Mesenchymal stem cell (in vitro differentiated cells and primary cell): Measurements from ENCODE around the gene VAPB.

ENCODE experiments used
- DNase-seq: peaks from one replicate; pipeline ENCODE4 v3.0.0-alpha.2; 2013
- H2AFZ ChIP-seq: one replicate; pipeline ENCODE4 v1.6.1; 2013; ENCODE audit warnings: low read depth, mild to moderate bottlenecking, control low read depth, inconsistent platforms, low read length, moderate library complexity
- H2AK5ac ChIP-seq: 2 replicates; pipeline ENCODE4 v1.6.1; 2013; ENCODE audit warnings: low read length, moderate library complexity, mild to moderate bottlenecking, inconsistent platforms; ENCODE audit not compliant: severe bottlenecking
- H2BK120ac ChIP-seq: one replicate; pipeline ENCODE4 v1.6.1; 2013; ENCODE audit warnings: low read depth, mild to moderate bottlenecking, inconsistent platforms, low read length, moderate library complexity
- H2BK12ac ChIP-seq, 2 experiments: one replicate each; pipeline ENCODE4 v1.6.1; 2013; ENCODE audit warnings: inconsistent platforms in 2 of 2, low read length in 2 of 2, mild to moderate bottlenecking in 2 of 2, moderate library complexity in 2 of 2, control low read depth in 1 of 2
- H2BK15ac ChIP-seq: one replicate; pipeline ENCODE4 v1.6.1; 2013; ENCODE audit warnings: mild to moderate bottlenecking, low read depth, inconsistent platforms; ENCODE audit not compliant: poor library complexity, severe bottlenecking
- H2BK5ac ChIP-seq: 2 replicates; pipeline ENCODE4 v1.6.1; 2013; ENCODE audit warnings: low read depth, mild to moderate bottlenecking, low read length, control low read depth, inconsistent platforms; ENCODE audit not compliant: poor library complexity, severe bottlenecking
- H3K14ac ChIP-seq, 2 experiments: one replicate each; pipeline ENCODE4 v1.6.1; 2013; ENCODE audit warnings: inconsistent platforms in 2 of 2, low read length in 2 of 2, control low read depth in 1 of 2, mild to moderate bottlenecking in 1 of 2, moderate library complexity in 1 of 2
- H3K18ac ChIP-seq, 2 experiments: one replicate each; pipeline ENCODE4 v1.6.1; 2013; ENCODE audit warnings: inconsistent platforms in 2 of 2, low read length in 2 of 2, control low read depth in 1 of 2, low read depth in 1 of 2, mild to moderate bottlenecking in 1 of 2
- H3K23ac ChIP-seq, 2 experiments: one replicate each; pipeline ENCODE4 v1.6.1; 2013; ENCODE audit warnings: inconsistent platforms in 2 of 2, low read length in 2 of 2, mild to moderate bottlenecking in 2 of 2, moderate library complexity in 2 of 2, control low read depth in 1 of 2
- H3K27ac ChIP-seq: 2 replicates; pipeline ENCODE4 v1.5.1; 2013; ENCODE audit warnings: mild to moderate bottlenecking, moderate library complexity, low read length, control low read depth, inconsistent platforms; ENCODE audit not compliant: poor library complexity, severe bottlenecking
- H3K27me3 ChIP-seq, 2 experiments: 2 replicates each; pipeline versions ENCODE4 v1.6.1 to v1.7.0; 2013; ENCODE audit warnings: low read length in 2 of 2, mild to moderate bottlenecking in 2 of 2, moderate library complexity in 2 of 2, control low read depth in 1 of 2, inconsistent platforms in 1 of 2; ENCODE audit not compliant: control insufficient read depth in 1 of 2, insufficient read depth in 1 of 2
- H3K36me3 ChIP-seq, 2 experiments: 2 replicates each; pipeline versions ENCODE4 v1.6.1 to v1.7.0; 2013; ENCODE audit warnings: low read length in 2 of 2, control low read depth in 1 of 2, inconsistent platforms in 1 of 2, low read depth in 1 of 2, mild to moderate bottlenecking in 1 of 2; ENCODE audit not compliant: insufficient read depth in 2 of 2, control insufficient read depth in 1 of 2
- H3K4ac ChIP-seq, 2 experiments: one replicate each; pipeline ENCODE4 v1.6.1; 2013; ENCODE audit warnings: inconsistent platforms in 2 of 2, low read length in 2 of 2, mild to moderate bottlenecking in 2 of 2, moderate library complexity in 2 of 2, control low read depth in 1 of 2, low read depth in 1 of 2
- H3K4me1 ChIP-seq: 2 replicates; pipeline ENCODE4 v1.6.1; 2013; ENCODE audit warnings: low read depth, low read length, control low read depth; ENCODE audit not compliant: control insufficient read depth, insufficient read depth
- H3K4me2 ChIP-seq: 2 replicates; pipeline ENCODE4 v1.6.1; 2013; ENCODE audit warnings: low read length, mild to moderate bottlenecking, inconsistent platforms; ENCODE audit not compliant: poor library complexity, severe bottlenecking
- H3K4me3 ChIP-seq, 2 experiments: 2 replicates each; pipeline versions ENCODE4 v1.5.1 to v1.7.0; 2013; ENCODE audit warnings: low read length in 2 of 2, mild to moderate bottlenecking in 2 of 2, control low read depth in 1 of 2, low read depth in 1 of 2; ENCODE audit not compliant: insufficient read depth in 1 of 2
- H3K79me1 ChIP-seq: replicated peaks from 2 replicates; pipeline ENCODE4 v1.6.1; 2013; ENCODE audit warnings: mild to moderate bottlenecking, control low read depth, low read length, inconsistent platforms; ENCODE audit not compliant: poor library complexity, severe bottlenecking
- H3K9ac ChIP-seq: 2 replicates; pipeline ENCODE4 v1.7.0; 2013; ENCODE audit warnings: mild to moderate bottlenecking, low read length, moderate library complexity
- H3K9me3 ChIP-seq: 2 replicates; pipeline ENCODE4 v1.7.0; 2013; ENCODE audit warnings: mild to moderate bottlenecking, low read length; ENCODE audit not compliant: control insufficient read depth
- H4K8ac ChIP-seq: one replicate; pipeline ENCODE4 v1.6.1; 2013; ENCODE audit warnings: inconsistent platforms, mild to moderate bottlenecking, low read length, moderate library complexity
- H4K91ac ChIP-seq: one replicate; pipeline ENCODE4 v1.6.1; 2013; ENCODE audit warnings: mild to moderate bottlenecking, low read length, inconsistent platforms
- WGBS: methylation state at CpG from one replicate; pipeline ENCODE4 v1.1.7; 2013; ENCODE audit warnings: mixed read lengths; 5-methylcytosine and 5-hydroxymethylcytosine counted together

The VAPB gene

GRCh38 chr20:58377766-58378401, 11.1 kb upstream of the VAPB start:
- Histone ChIP-seq H3K79me1 (no peaks in the 10 kb centered on the region), H3K27ac (no peak overlapping the region)
- WGBS, result 91% methylated on average over 7 of the region's 7 CpGs

GRCh38 chr20:58378704-58379103, 10.3 kb upstream of the VAPB start:
- Histone ChIP-seq H3K4me1 (no peaks in the 10 kb centered on the region), H4K8ac (no peak overlapping the region), H2AK5ac (no peak overlapping the region), H2BK5ac (no peak overlapping the region), H3K4me2 (no peak overlapping the region), H3K9ac (no peak overlapping the region), H4K91ac (no peak overlapping the region), H2BK12ac (no peak overlapping the region), H2BK120ac (no peak overlapping the region), H3K79me1 (no peaks in the 10 kb centered on the region), H3K18ac (no peak overlapping the region), H3K27me3 (peaks cover 0 to 8% of the 10 kb centered on the region in 2 experiments), H3K36me3 (no peaks in the 10 kb centered on the region), H3K4ac (no peak overlapping the region), H3K23ac (no peak overlapping the region), H2BK15ac (no peak overlapping the region), H2AFZ (no peak overlapping the region), H3K14ac (no peak overlapping the region), H3K27ac (no peak overlapping the region), H3K9me3 (peaks cover 7% of the 10 kb centered on the region), H3K4me3 (no peak overlapping the region)
- no peak for DNase-seq
- WGBS, result no CpG with 5 or more reads among the region's 3 CpGs

More at GRCh38 chr20:58377766-58378401, 11.1 kb upstream of the VAPB start:
- no peak overlapping the region for H2BK15ac ChIP-seq
- no peak overlapping the region for H4K91ac ChIP-seq
- H3K9ac ChIP-seq, result no peak overlapping the region
- H3K18ac ChIP-seq, result no peak overlapping the region
- H3K4me3 ChIP-seq, result no peak overlapping the region
- peaks cover under 1% of the 10 kb centered on the region for H3K4me1 ChIP-seq
- H3K9me3 ChIP-seq, result peaks cover 7% of the 10 kb centered on the region
- no peak overlapping the region for H3K23ac ChIP-seq
- no peak overlapping the region for H3K4ac ChIP-seq
- no peak overlapping the region for H3K4me2 ChIP-seq
- H4K8ac ChIP-seq, result no peak overlapping the region
- H3K36me3 ChIP-seq, result no peaks in the 10 kb centered on the region
- H2BK120ac ChIP-seq, result no peak overlapping the region
- H2BK5ac ChIP-seq, result no peak overlapping the region
- no peak overlapping the region for H2AFZ ChIP-seq
- no peak overlapping the region for H3K14ac ChIP-seq
- no peak overlapping the region for H2BK12ac ChIP-seq
- no peak for DNase-seq
- no peak overlapping the region for H2AK5ac ChIP-seq
- peaks cover 0 to 8% of the 10 kb centered on the region in 2 experiments for H3K27me3 ChIP-seq

DNA sequence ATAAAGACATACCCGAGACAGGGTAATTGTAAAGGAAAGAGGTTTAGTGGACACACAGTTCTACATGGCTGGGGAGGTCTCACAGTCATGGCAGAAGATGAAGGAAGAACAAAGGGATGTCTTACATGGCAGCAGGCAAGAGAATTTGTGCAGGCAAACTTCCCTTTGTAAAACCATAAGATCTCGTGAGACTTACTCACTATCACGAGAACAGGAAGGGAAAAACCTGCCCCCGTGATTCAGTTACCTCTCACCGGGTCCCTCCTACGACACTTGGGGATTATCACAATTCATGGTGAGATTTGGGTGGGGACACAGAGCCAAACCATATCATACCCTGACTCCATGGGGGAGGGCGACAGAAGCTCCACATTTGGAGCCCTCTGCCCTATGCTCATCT, 7.4 kb upstream of the VAPB start:
- no peak overlapping the region for H2BK15ac ChIP-seq
- no peak overlapping the region for H2AFZ ChIP-seq
- H4K8ac ChIP-seq, result no peak overlapping the region
- no peak overlapping the region for H3K4ac ChIP-seq
- H2AK5ac ChIP-seq, result no peak overlapping the region
- no peak overlapping the region for H3K23ac ChIP-seq
- no peaks in the 10 kb centered on the region for H3K79me1 ChIP-seq
- no peaks in the 10 kb centered on the region for H3K4me1 ChIP-seq
- H3K27me3 ChIP-seq, result peaks cover 0 to 8% of the 10 kb centered on the region in 2 experiments
- no peak overlapping the region for H3K27ac ChIP-seq
- peaks cover 7% of the 10 kb centered on the region for H3K9me3 ChIP-seq
- H3K4me2 ChIP-seq, result no peak overlapping the region
- no peak overlapping the region for H2BK120ac ChIP-seq
- H3K4me3 ChIP-seq, result no peak overlapping the region
- H3K14ac ChIP-seq, result no peak overlapping the region
- 90% methylated on average over 7 of the region's 7 CpGs for whole genome bisulfite sequencing
- H2BK5ac ChIP-seq, result no peak overlapping the region
- H3K36me3 ChIP-seq, result no peaks in the 10 kb centered on the region
- H2BK12ac ChIP-seq, result no peak overlapping the region
- H3K9ac ChIP-seq, result no peak overlapping the region
- no peak overlapping the region for H4K91ac ChIP-seq
- no peak overlapping the region for H3K18ac ChIP-seq
- DNase-seq, result no peak

GRCh38 chr20:58382096-58382495, 6.9 kb upstream of the VAPB start:
- H3K4ac ChIP-seq, result no peak overlapping the region
- no peak overlapping the region for H2BK12ac ChIP-seq
- H2AK5ac ChIP-seq, result no peak overlapping the region
- H3K4me1 ChIP-seq, result no peaks in the 10 kb centered on the region
- peaks cover 0 to 8% of the 10 kb centered on the region in 2 experiments for H3K27me3 ChIP-seq
- H3K23ac ChIP-seq, result no peak overlapping the region
- H3K27ac ChIP-seq, result no peak overlapping the region
- no peak overlapping the region for H3K9ac ChIP-seq
- no peak overlapping the region for H4K91ac ChIP-seq
- H3K4me3 ChIP-seq, result no peak overlapping the region
- no peak overlapping the region for H3K14ac ChIP-seq
- no peak overlapping the region for H2AFZ ChIP-seq
- H3K18ac ChIP-seq, result no peak overlapping the region
- H3K79me1 ChIP-seq, result no peaks in the 10 kb centered on the region
- 75% methylated on average over 4 of the region's 4 CpGs for WGBS
- H2BK5ac ChIP-seq, result no peak overlapping the region
- no peak overlapping the region for H4K8ac ChIP-seq
- no peak overlapping the region for H2BK120ac ChIP-seq
- peaks cover 7% of the 10 kb centered on the region for H3K9me3 ChIP-seq
- no peak overlapping the region for H3K4me2 ChIP-seq
- H2BK15ac ChIP-seq, result no peak overlapping the region
- DNase-seq, result no peak
- no peaks in the 10 kb centered on the region for H3K36me3 ChIP-seq
